Endothelial cell of umbilical vein (primary cell): Measurements from ENCODE around the gene REPIN1.

ENCODE experiments used
- CTCF ChIP-seq, 2 donors: IDR thresholded peaks; 1 replicate in 1 of 2; 2 replicates in 1 of 2; pipeline ENCODE4 v1.5.1; 2011; ENCODE audit warnings: low read length in 2 of 2, mild to moderate bottlenecking in 2 of 2, moderate library complexity in 2 of 2, control low read depth in 1 of 2, inconsistent platforms in 1 of 2, low read depth in 1 of 2; ENCODE audit not compliant: insufficient read depth in 1 of 2; ENCODE audit errors: extremely low read depth in 1 of 2
- POLR2A ChIP-seq: IDR thresholded peaks from 2 replicates; pipeline ENCODE4 v1.6.1; 2012; ENCODE audit warnings: low read depth, mild to moderate bottlenecking, control low read depth, low read length
- POLR2AphosphoS5 ChIP-seq: IDR thresholded peaks from 2 replicates; pipeline ENCODE4 v1.6.1; 2012; ENCODE audit warnings: low read depth, mild to moderate bottlenecking, control low read depth, low read length, moderate library complexity; ENCODE audit not compliant: insufficient read depth

GRCh38 chr7:150371131-150371995 lies 2.7 kb downstream of the REPIN1 start:
- TF ChIP-seq CTCF (IDR thresholded peaks at IDR 0.05; ENCODE audit: extremely low read depth in 1 of 2, insufficient read depth in 1 of 2, low read depth in 1 of 2, low read length in 2 of 2): no peak
- no peak for TF ChIP-seq POLR2AphosphoS5
- TF ChIP-seq POLR2A: no peak
